ENCODE measurements around the gene CCN2. TPM values are rescaled to one million over a fixed set of nuclear protein-coding genes. Genes with fewer than 3 reads are reported as not detected.
A peak's percentile ranks its signal among the peaks of the same experiment; 100 is the strongest.

Gene CCN2
- total and polyA plus RNA-seq, 2 experiments from 2014 or later = 147 to 300 TPM

DNA sequence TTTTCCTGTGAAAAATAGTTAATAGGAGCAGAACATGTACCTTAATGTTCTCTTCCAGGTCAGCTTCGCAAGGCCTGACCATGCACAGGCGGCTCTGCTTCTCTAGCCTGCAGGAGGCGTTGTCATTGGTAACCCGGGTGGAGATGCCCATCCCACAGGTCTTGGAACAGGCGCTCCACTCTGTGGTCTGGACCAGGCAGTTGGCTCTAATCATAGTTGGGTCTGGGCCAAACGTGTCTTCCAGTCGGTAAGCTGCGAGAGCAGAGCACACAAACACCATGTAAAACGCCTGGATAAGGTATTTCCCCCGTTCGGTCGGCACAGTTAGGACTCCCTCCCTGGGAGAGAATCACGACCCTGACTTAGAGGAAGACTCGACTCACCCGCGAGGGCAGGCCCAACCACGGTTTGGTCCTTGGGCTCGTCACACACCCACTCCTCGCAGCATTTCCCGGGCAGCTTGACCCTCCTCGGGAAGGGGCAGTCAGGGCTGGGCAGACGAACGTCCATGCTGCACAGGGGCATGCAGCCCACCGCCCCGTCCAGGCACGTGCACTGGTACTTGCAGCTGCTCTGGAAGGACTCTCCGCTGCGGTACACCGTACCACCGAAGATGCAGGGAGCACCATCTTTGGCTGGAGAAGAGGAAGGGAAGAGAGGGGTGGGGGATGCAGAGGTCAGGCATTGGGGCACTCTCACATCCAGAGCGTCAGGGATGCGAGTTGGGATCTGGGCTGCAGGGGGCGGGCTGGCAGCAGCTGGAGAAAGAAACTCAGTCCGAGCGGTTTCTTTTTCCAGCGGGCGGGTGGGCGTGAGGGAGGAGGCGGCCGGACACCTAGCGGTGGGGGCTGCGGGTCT, 1.0 kb downstream of the CCN2 start:
- no peaks in the 10 kb centered on the region for H3K79me2 ChIP-seq
- H2AFZ ChIP-seq = no peak overlapping the region
- no peaks in the 10 kb centered on the region for H3K36me3 ChIP-seq (replicated peaks; ENCODE audit: insufficient read depth, low read depth)
- H3K9me2 ChIP-seq (replicated peaks; ENCODE audit: insufficient read depth) = no peaks in the 10 kb centered on the region
- H3K4me1 ChIP-seq (ENCODE audit: insufficient read depth) = peaks cover 20% of the 10 kb centered on the region
- no peaks in the 10 kb centered on the region for H4K20me1 ChIP-seq (ENCODE audit: insufficient read depth, poor library complexity, severe bottlenecking)
- no peaks in the 10 kb centered on the region for H3K9me3 ChIP-seq (ENCODE audit: low read depth)
- TF ChIP-seq EZH2 (IDR thresholded peaks at IDR 0.05; ENCODE audit: borderline replicate concordance) = no peak
- peak; percentile 66 for TF ChIP-seq CTCF (IDR thresholded peaks at IDR 0.05; ENCODE audit: poor library complexity)
- H3K27ac ChIP-seq = peak overlapping the region; percentile 89
- peak overlapping the region; percentile 71 for H3K4me2 ChIP-seq
- H3K27me3 ChIP-seq = no peaks in the 10 kb centered on the region
- WGBS (ENCODE audit: low lambda C conversion rate, missing lambda C conversion rate) = 23% methylated on average over 34 of the region's 42 CpGs
- DNase-seq (ENCODE audit: low spot score) = peak; percentile 88
- peak overlapping the region; percentile 67 for H3K4me3 ChIP-seq

GRCh38 chr6:131949620-131949908, 1.6 kb downstream of the CCN2 start:
- no peaks in the 10 kb centered on the region for H3K27me3 ChIP-seq

DNA sequence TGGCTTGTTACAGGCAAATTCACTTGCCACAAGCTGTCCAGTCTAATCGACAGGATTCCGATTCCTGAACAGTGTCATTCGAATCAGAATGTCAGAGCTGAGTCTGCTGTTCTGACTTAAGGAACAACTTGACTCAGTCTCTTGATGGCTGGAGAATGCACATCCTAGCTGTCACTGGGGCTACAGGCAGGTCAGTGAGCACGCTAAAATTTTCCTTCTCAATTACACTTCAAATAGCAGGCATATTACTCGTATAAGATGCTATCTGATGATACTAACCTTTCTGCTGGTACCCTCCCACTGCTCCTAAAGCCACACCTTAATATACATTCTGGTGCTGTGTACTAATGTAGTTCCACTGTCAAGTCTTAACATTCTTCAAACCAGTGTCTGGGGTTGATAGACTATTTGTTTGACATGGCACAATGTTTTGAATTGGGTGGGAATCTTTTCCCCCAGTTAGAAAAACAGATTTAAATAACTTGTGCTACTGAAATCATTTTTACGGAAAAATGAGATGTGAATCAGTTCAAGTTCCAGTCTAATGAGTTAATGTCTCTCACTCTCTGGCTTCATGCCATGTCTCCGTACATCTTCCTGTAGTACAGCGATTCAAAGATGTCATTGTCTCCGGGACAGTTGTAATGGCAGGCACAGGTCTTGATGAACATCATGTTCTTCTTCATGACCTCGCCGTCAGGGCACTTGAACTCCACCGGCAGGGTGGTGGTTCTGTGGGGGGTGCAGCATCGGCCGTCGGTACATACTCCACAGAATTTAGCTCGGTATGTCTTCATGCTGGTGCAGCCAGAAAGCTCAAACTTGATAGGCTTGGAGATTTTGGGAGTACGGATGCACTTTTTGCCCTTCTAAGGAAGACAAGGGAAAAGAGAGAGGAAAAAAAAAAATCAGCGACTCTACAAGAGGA, 2.2 kb downstream of the CCN2 start:
- no peaks in the 10 kb centered on the region for H3K36me3 ChIP-seq (replicated peaks; ENCODE audit: insufficient read depth, low read depth)
- 89% methylated on average over 18 of the region's 18 CpGs for whole genome bisulfite sequencing (ENCODE audit: low lambda C conversion rate, missing lambda C conversion rate)
- H4K20me1 ChIP-seq (ENCODE audit: insufficient read depth, poor library complexity, severe bottlenecking) = no peaks in the 10 kb centered on the region
- no peaks in the 10 kb centered on the region for H3K9me2 ChIP-seq (replicated peaks; ENCODE audit: insufficient read depth)
- peak overlapping the region; percentile 89 for H3K27ac ChIP-seq
- H3K27me3 ChIP-seq = no peaks in the 10 kb centered on the region
- no peak for TF ChIP-seq EZH2phosphoT487 (IDR thresholded peaks at IDR 0.05; ENCODE audit: low read depth, severe bottlenecking, unreplicated experiment)
- no peak for TF ChIP-seq CTCF (IDR thresholded peaks at IDR 0.05; ENCODE audit: poor library complexity)
- no peak for TF ChIP-seq EZH2 (IDR thresholded peaks at IDR 0.05; ENCODE audit: borderline replicate concordance)
- no peak overlapping the region for H3K4me3 ChIP-seq
- DNase-seq (ENCODE audit: low spot score) = peak; percentile 38
- H3K79me2 ChIP-seq = no peaks in the 10 kb centered on the region
- H3K4me1 ChIP-seq (ENCODE audit: insufficient read depth) = peaks cover 14% of the 10 kb centered on the region
- H2AFZ ChIP-seq = no peak overlapping the region
- peak overlapping the region; percentile 71 for H3K4me2 ChIP-seq
- H3K9me3 ChIP-seq (ENCODE audit: low read depth) = no peaks in the 10 kb centered on the region

More at GRCh38 chr6:131949620-131949908, 1.6 kb downstream of the CCN2 start:
- H3K79me2 ChIP-seq = no peaks in the 10 kb centered on the region
- H3K27ac ChIP-seq = peak overlapping the region; percentile 89
- H3K9me2 ChIP-seq (replicated peaks; ENCODE audit: insufficient read depth) = no peaks in the 10 kb centered on the region
- H2AFZ ChIP-seq = no peak overlapping the region
- peak overlapping the region; percentile 71 for H3K4me2 ChIP-seq
- 52% methylated on average over 3 of the region's 3 CpGs for WGBS (ENCODE audit: low lambda C conversion rate, missing lambda C conversion rate)
- H3K4me1 ChIP-seq (ENCODE audit: insufficient read depth) = peaks cover 20% of the 10 kb centered on the region
- H3K4me3 ChIP-seq = no peak overlapping the region
- TF ChIP-seq CTCF (IDR thresholded peaks at IDR 0.05; ENCODE audit: poor library complexity) (no peak), EZH2 (IDR thresholded peaks at IDR 0.05; ENCODE audit: borderline replicate concordance) (no peak), EZH2phosphoT487 (IDR thresholded peaks at IDR 0.05; ENCODE audit: low read depth, severe bottlenecking, unreplicated experiment) (no peak)
- DNase-seq (ENCODE audit: low spot score) = no peak
- no peaks in the 10 kb centered on the region for H4K20me1 ChIP-seq (ENCODE audit: insufficient read depth, poor library complexity, severe bottlenecking)
- no peaks in the 10 kb centered on the region for H3K9me3 ChIP-seq (ENCODE audit: low read depth)
- H3K36me3 ChIP-seq (replicated peaks; ENCODE audit: insufficient read depth, low read depth) = no peaks in the 10 kb centered on the region

Data from hepatocyte (in vitro differentiated cells).